Keratinocyte (primary cell): ENCODE measurements around the gene WWC1. TPM values are rescaled to one million over a fixed set of nuclear protein-coding genes. Genes with fewer than 3 reads are reported as not detected.

ENCODE experiments used
- DNase-seq: peaks from one replicate; pipeline ENCODE4 v3.0.0-alpha.2; 2011; ENCODE audit warnings: low read depth, missing footprints, low spot score
- FAIRE-seq: peaks from 2 replicates; lab custom pipeline; 2011; peaks lifted over from hg19 to GRCh38; lab: Jason Lieb, UNC
- H2AFZ ChIP-seq: 2 replicates; pipeline ENCODE4 v1.6.0; 2012; ENCODE audit warnings: low read length, control low read depth, inconsistent platforms; ENCODE audit not compliant: control insufficient read depth
- H3K27ac ChIP-seq: 2 replicates; pipeline ENCODE4 v1.5.1; 2011; ENCODE audit warnings: low read length; ENCODE audit not compliant: control insufficient read depth, insufficient read depth
- H3K27me3 ChIP-seq: 3 replicates; pipeline ENCODE4 v1.6.0; 2011; ENCODE audit warnings: low read length; ENCODE audit not compliant: control insufficient read depth, insufficient read depth; ENCODE audit errors: extremely low read depth
- H3K36me3 ChIP-seq, 2 experiments: 2 replicates in 1 of 2; 3 replicates in 1 of 2; pipeline ENCODE4 v1.5.1; 2011; ENCODE audit warnings: low read length in 2 of 2, mild to moderate bottlenecking in 1 of 2; ENCODE audit not compliant: control insufficient read depth in 2 of 2, insufficient read depth in 2 of 2; ENCODE audit errors: extremely low read depth in 1 of 2
- H3K4me1 ChIP-seq: 3 replicates; pipeline ENCODE4 v1.5.1; 2011; ENCODE audit warnings: low read length; ENCODE audit not compliant: control insufficient read depth, insufficient read depth; ENCODE audit errors: extremely low read depth
- H3K4me2 ChIP-seq: 3 replicates; pipeline ENCODE4 v1.6.0; 2011; ENCODE audit warnings: low read depth, low read length; ENCODE audit not compliant: control insufficient read depth, insufficient read depth; ENCODE audit errors: extremely low read depth
- H3K4me3 ChIP-seq, 3 experiments: fragments of 200-600 bp in 1 of 3; sonication (generic) in 1 of 3; 2 replicates in 2 of 3; 3 replicates in 1 of 3; pipeline ENCODE4 v1.5.1; 2011 to 2016; ENCODE audit warnings: low read length in 3 of 3, mild to moderate bottlenecking in 3 of 3, control low read depth in 2 of 3, inconsistent platforms in 1 of 3, low read depth in 1 of 3, mixed read lengths in 1 of 3, mixed run types in 1 of 3, moderate library complexity in 1 of 3; ENCODE audit not compliant: control insufficient read depth in 2 of 3, insufficient read depth in 2 of 3; ENCODE audit errors: extremely low read depth in 1 of 3
- H3K79me2 ChIP-seq: 2 replicates; pipeline ENCODE4 v1.6.0; 2012; ENCODE audit warnings: low read length; ENCODE audit not compliant: control insufficient read depth, insufficient read depth
- H3K9ac ChIP-seq: 3 replicates; pipeline ENCODE4 v1.6.0; 2011; ENCODE audit warnings: low read length; ENCODE audit not compliant: control insufficient read depth, insufficient read depth; ENCODE audit errors: extremely low read depth
- H3K9me1 ChIP-seq: 3 replicates; pipeline ENCODE4 v1.6.0; 2011; ENCODE audit warnings: low read length; ENCODE audit not compliant: control insufficient read depth, insufficient read depth; ENCODE audit errors: extremely low read depth
- H3K9me3 ChIP-seq: 2 replicates; pipeline ENCODE4 v1.5.1; 2012; ENCODE audit warnings: low read depth, low read length; ENCODE audit not compliant: control insufficient read depth
- H4K20me1 ChIP-seq: 3 replicates; pipeline ENCODE4 v1.6.0; 2011; ENCODE audit warnings: low read length; ENCODE audit not compliant: control insufficient read depth, insufficient read depth; ENCODE audit errors: extremely low read depth
- EZH2 ChIP-seq: IDR thresholded peaks from one replicate; pipeline ENCODE4 v1.6.1; 2012; ENCODE audit warnings: inconsistent platforms, mild to moderate bottlenecking, low read length, moderate library complexity
- dilution Hi-C: fragments of 300-500 bp; cut with MboI; formaldehyde crosslinking; loops from one replicate; pipeline ENCODE4 v1.7.0; 2020; ENCODE audit warnings: low sequenced_read_pairs; ENCODE audit not compliant: extremely low pct_ligation_motif_present
- polyA plus RNA-seq, 5 experiments: library from polyadenylated mRNA; depleted of rRNA in 3 of 5; stranded (reverse) in 3 of 5; stranded (forward) in 1 of 5; unstranded in 1 of 5; fragments of >200 nt; gene quantifications; 1 replicate in 1 of 5; 2 replicates in 3 of 5; 3 replicates in 1 of 5; pipeline versions ENCODE4 v1.2.1 to v1.2.3, GENCODE V29; 2011 to 2012; ENCODE audit warnings: missing spikeins in 2 of 5, low read depth in 1 of 5, low replicate concordance in 1 of 5
- TF ChIP-seq, protein P1 (sequence below), 3 experiments: IDR thresholded peaks in 1 of 3; conservative IDR thresholded peaks in 1 of 3; optimal IDR thresholded peaks in 1 of 3; 2 replicates in 2 of 3; 3 replicates in 1 of 3; pipeline versions ENCODE3 to v1.5.1; 2011; ENCODE audit warnings: low read length in 3 of 3, mild to moderate bottlenecking in 3 of 3, moderate library complexity in 2 of 3, control low read depth in 1 of 3, inconsistent platforms in 1 of 3; ENCODE audit not compliant: insufficient read depth in 2 of 3; ENCODE audit errors: extremely low read depth in 1 of 3

The WWC1 gene
- polyA plus RNA-seq, 1 donor (not counting 4 experiments of a cell fraction or from before 2014, with no cell fraction given): 19.8 TPM

DNA sequence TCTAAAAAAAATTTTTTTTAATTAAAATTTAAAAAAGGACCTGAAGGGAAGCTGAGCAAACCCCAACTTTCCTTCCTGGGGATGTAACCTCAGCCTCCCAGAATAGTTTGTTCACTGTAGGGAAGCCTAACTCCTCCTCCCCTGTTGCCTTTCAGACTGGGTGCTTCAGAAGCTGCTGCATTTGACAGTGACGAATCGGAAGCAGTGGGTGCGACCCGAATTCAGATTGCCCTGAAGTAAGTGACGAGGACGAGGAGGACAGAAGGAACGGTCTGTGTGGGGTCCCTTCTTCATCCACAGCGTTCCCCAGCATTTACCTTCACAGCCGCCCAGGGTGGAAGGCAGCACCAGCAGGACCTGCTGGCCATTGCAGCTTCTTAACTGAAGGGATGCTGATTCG lies 137.1 kb downstream of the WWC1 start:
- dilution Hi-C loops: no loop called here
- Histone ChIP-seq H2AFZ (no peak overlapping the region), H3K9me3 (no peaks in the 10 kb centered on the region), H3K4me3 (no peak overlapping the region), H3K27ac (no peak overlapping the region), H3K36me3 (peaks cover 41 to 55% of the 10 kb centered on the region in 2 experiments), H3K4me2 (no peak overlapping the region), H3K9me1 (no peaks in the 10 kb centered on the region), H3K79me2 (no peaks in the 10 kb centered on the region), H3K9ac (no peak overlapping the region), H3K4me1 (no peaks in the 10 kb centered on the region), H3K27me3 (no peaks in the 10 kb centered on the region), H4K20me1 (no peaks in the 10 kb centered on the region)
- no peak for FAIRE-seq
- no peak for DNase-seq
- TF ChIP-seq, protein P1, sequence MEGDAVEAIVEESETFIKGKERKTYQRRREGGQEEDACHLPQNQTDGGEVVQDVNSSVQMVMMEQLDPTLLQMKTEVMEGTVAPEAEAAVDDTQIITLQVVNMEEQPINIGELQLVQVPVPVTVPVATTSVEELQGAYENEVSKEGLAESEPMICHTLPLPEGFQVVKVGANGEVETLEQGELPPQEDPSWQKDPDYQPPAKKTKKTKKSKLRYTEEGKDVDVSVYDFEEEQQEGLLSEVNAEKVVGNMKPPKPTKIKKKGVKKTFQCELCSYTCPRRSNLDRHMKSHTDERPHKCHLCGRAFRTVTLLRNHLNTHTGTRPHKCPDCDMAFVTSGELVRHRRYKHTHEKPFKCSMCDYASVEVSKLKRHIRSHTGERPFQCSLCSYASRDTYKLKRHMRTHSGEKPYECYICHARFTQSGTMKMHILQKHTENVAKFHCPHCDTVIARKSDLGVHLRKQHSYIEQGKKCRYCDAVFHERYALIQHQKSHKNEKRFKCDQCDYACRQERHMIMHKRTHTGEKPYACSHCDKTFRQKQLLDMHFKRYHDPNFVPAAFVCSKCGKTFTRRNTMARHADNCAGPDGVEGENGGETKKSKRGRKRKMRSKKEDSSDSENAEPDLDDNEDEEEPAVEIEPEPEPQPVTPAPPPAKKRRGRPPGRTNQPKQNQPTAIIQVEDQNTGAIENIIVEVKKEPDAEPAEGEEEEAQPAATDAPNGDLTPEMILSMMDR (optimal IDR thresholded peaks at IDR 0.05 in 1 of 3, IDR thresholded peaks at IDR 0.05 in 1 of 3, conservative IDR thresholded peaks at IDR 0.05 in 1 of 3; ENCODE audit: extremely low read depth in 1 of 3, insufficient read depth in 2 of 3, low read length in 3 of 3): no peak
- no peak for TF ChIP-seq EZH2

DNA sequence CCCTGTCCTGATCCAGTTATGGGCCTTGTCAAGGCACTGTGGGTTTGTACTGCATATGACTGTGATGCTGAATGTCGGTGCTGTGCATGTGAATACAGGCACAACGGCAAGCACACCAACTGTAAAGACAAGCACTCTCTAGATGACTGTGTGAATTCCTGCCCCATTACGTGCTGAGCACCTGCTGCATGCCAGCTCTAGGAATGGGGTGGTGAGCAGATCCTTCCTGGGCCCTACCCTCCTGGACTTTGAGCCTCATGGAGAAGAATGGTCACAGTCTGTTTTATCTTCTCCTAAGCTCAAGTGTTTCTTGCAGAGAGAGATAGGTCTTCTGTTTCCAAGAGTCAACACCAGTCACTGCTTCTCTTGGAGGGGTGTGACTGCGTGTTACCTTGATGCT lies 138.9 kb downstream of the WWC1 start:
- no peak for FAIRE-seq
- Histone ChIP-seq H2AFZ (no peak overlapping the region), H3K9me3 (no peaks in the 10 kb centered on the region), H3K9ac (no peak overlapping the region), H3K36me3 (peaks cover 50 to 51% of the 10 kb centered on the region in 2 experiments), H3K4me3 (no peak overlapping the region), H4K20me1 (no peaks in the 10 kb centered on the region), H3K27ac (no peak overlapping the region), H3K79me2 (no peaks in the 10 kb centered on the region), H3K27me3 (no peaks in the 10 kb centered on the region), H3K4me2 (no peak overlapping the region), H3K9me1 (no peaks in the 10 kb centered on the region), H3K4me1 (no peaks in the 10 kb centered on the region)
- TF ChIP-seq EZH2: no peak
- TF ChIP-seq, protein P1 (optimal IDR thresholded peaks at IDR 0.05 in 1 of 3, IDR thresholded peaks at IDR 0.05 in 1 of 3, conservative IDR thresholded peaks at IDR 0.05 in 1 of 3; ENCODE audit: extremely low read depth in 1 of 3, insufficient read depth in 2 of 3, low read length in 3 of 3): no peak
- DNase-seq: no peak
- dilution Hi-C loops: no loop called here
